ENCODE data around the gene FOXN3.

DNA sequence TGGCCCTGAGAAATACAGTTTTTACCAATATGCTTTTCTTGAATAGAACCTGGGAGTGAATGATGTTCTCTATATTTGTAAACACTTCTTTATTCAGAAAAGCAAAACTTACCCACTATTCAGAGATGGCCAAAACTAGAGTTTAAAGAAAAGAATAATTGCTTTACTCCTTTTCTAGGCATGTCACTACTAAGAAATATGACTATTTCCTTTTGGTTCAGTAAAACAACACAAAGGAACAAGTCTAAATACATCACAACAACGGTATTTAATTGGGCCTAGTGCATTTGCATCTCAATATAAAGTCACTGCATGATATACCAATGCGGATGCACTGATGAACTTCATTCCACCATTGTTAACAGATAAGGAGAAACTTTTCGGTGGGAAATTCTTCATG lies 207.5 kb downstream of the FOXN3 start:
- TF ChIP-seq ZFX (IDR thresholded peaks at IDR 0.05; ENCODE audit: borderline replicate concordance) = no peak
- TF ChIP-seq, protein P1, sequence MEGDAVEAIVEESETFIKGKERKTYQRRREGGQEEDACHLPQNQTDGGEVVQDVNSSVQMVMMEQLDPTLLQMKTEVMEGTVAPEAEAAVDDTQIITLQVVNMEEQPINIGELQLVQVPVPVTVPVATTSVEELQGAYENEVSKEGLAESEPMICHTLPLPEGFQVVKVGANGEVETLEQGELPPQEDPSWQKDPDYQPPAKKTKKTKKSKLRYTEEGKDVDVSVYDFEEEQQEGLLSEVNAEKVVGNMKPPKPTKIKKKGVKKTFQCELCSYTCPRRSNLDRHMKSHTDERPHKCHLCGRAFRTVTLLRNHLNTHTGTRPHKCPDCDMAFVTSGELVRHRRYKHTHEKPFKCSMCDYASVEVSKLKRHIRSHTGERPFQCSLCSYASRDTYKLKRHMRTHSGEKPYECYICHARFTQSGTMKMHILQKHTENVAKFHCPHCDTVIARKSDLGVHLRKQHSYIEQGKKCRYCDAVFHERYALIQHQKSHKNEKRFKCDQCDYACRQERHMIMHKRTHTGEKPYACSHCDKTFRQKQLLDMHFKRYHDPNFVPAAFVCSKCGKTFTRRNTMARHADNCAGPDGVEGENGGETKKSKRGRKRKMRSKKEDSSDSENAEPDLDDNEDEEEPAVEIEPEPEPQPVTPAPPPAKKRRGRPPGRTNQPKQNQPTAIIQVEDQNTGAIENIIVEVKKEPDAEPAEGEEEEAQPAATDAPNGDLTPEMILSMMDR (IDR thresholded peaks at IDR 0.05) = no peak

Data from 22Rv1 (cell line).